ENCODE results near the gene ZNF205. TPM values are rescaled to one million over a fixed set of nuclear protein-coding genes. Genes with fewer than 3 reads are reported as not detected.

ZNF205 gene
- total and polyA plus RNA-seq, 2 of the 8 experiments (the other 6 are each of a cell fraction or from before 2014, with no cell fraction given) = 19.1 to 19.9 TPM

GRCh38 chr16:3131755-3132377 lies 19.5 kb downstream of the ZNF205 start (continued):
- TF ChIP-seq SIX5 (IDR thresholded peaks at IDR 0.05; ENCODE audit: low read depth, low read length) (no peak), CTBP2 (IDR thresholded peaks at IDR 0.05; ENCODE audit: borderline replicate concordance, insufficient read depth, insufficient read length, low read length) (no peak), SP4 (IDR thresholded peaks at IDR 0.05; ENCODE audit: low read length) (no peak), BCL11A (IDR thresholded peaks at IDR 0.05; ENCODE audit: low read depth in 2 of 2, low read length in 2 of 2) (no peak), JUND (IDR thresholded peaks at IDR 0.05; ENCODE audit: low read length) (no peak), EZH2 (IDR thresholded peaks at IDR 0.05; ENCODE audit: low read depth, low read length, severe bottlenecking) (no peak), CREB1 (IDR thresholded peaks at IDR 0.05) (no peak), POLR2AphosphoS5 (IDR thresholded peaks at IDR 0.05; ENCODE audit: low read depth, low read length) (peak; percentile 62; the same call in 1 of the 2 replicates), SIRT6 (IDR thresholded peaks at IDR 0.05; ENCODE audit: low read length) (no peak)
- TF ChIP-seq, protein P1, sequence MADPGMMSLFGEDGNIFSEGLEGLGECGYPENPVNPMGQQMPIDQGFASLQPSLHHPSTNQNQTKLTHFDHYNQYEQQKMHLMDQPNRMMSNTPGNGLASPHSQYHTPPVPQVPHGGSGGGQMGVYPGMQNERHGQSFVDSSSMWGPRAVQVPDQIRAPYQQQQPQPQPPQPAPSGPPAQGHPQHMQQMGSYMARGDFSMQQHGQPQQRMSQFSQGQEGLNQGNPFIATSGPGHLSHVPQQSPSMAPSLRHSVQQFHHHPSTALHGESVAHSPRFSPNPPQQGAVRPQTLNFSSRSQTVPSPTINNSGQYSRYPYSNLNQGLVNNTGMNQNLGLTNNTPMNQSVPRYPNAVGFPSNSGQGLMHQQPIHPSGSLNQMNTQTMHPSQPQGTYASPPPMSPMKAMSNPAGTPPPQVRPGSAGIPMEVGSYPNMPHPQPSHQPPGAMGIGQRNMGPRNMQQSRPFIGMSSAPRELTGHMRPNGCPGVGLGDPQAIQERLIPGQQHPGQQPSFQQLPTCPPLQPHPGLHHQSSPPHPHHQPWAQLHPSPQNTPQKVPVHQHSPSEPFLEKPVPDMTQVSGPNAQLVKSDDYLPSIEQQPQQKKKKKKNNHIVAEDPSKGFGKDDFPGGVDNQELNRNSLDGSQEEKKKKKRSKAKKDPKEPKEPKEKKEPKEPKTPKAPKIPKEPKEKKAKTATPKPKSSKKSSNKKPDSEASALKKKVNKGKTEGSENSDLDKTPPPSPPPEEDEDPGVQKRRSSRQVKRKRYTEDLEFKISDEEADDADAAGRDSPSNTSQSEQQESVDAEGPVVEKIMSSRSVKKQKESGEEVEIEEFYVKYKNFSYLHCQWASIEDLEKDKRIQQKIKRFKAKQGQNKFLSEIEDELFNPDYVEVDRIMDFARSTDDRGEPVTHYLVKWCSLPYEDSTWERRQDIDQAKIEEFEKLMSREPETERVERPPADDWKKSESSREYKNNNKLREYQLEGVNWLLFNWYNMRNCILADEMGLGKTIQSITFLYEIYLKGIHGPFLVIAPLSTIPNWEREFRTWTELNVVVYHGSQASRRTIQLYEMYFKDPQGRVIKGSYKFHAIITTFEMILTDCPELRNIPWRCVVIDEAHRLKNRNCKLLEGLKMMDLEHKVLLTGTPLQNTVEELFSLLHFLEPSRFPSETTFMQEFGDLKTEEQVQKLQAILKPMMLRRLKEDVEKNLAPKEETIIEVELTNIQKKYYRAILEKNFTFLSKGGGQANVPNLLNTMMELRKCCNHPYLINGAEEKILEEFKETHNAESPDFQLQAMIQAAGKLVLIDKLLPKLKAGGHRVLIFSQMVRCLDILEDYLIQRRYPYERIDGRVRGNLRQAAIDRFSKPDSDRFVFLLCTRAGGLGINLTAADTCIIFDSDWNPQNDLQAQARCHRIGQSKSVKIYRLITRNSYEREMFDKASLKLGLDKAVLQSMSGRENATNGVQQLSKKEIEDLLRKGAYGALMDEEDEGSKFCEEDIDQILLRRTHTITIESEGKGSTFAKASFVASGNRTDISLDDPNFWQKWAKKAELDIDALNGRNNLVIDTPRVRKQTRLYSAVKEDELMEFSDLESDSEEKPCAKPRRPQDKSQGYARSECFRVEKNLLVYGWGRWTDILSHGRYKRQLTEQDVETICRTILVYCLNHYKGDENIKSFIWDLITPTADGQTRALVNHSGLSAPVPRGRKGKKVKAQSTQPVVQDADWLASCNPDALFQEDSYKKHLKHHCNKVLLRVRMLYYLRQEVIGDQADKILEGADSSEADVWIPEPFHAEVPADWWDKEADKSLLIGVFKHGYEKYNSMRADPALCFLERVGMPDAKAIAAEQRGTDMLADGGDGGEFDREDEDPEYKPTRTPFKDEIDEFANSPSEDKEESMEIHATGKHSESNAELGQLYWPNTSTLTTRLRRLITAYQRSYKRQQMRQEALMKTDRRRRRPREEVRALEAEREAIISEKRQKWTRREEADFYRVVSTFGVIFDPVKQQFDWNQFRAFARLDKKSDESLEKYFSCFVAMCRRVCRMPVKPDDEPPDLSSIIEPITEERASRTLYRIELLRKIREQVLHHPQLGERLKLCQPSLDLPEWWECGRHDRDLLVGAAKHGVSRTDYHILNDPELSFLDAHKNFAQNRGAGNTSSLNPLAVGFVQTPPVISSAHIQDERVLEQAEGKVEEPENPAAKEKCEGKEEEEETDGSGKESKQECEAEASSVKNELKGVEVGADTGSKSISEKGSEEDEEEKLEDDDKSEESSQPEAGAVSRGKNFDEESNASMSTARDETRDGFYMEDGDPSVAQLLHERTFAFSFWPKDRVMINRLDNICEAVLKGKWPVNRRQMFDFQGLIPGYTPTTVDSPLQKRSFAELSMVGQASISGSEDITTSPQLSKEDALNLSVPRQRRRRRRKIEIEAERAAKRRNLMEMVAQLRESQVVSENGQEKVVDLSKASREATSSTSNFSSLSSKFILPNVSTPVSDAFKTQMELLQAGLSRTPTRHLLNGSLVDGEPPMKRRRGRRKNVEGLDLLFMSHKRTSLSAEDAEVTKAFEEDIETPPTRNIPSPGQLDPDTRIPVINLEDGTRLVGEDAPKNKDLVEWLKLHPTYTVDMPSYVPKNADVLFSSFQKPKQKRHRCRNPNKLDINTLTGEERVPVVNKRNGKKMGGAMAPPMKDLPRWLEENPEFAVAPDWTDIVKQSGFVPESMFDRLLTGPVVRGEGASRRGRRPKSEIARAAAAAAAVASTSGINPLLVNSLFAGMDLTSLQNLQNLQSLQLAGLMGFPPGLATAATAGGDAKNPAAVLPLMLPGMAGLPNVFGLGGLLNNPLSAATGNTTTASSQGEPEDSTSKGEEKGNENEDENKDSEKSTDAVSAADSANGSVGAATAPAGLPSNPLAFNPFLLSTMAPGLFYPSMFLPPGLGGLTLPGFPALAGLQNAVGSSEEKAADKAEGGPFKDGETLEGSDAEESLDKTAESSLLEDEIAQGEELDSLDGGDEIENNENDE (IDR thresholded peaks at IDR 0.05; ENCODE audit: insufficient replicate concordance, low read length) = no peak

Data from H1 (cell line).